HG03558 (cell line): ENCODE measurements around the gene PHLPP2.

Experiments
- ATAC-seq: cut with Tn5 transposase; IDR thresholded peaks from one replicate; pipeline ENCODE4 v1.9.1; 2021; ENCODE audit warnings: moderate number of reproducible peaks; ENCODE audit not compliant: unreplicated experiment; ENCODE audit errors: extremely low read depth

The PHLPP2 gene

GRCh38 chr16:71672803-71673581 is 51.5 kb downstream of the PHLPP2 start:
- no peak for ATAC-seq

- no peak for ATAC-seq
Observed at GRCh38 chr16:71672125-71672524, 52.4 kb downstream of the PHLPP2 start.

GRCh38 chr16:71671165-71671564 is 53.3 kb downstream of the PHLPP2 start:
- no peak for ATAC-seq

GRCh38 chr16:71670537-71670936 is 54.0 kb downstream of the PHLPP2 start:
- ATAC-seq: no peak

GRCh38 chr16:71669926-71670536 is 54.5 kb downstream of the PHLPP2 start:
- no peak for ATAC-seq

- ATAC-seq: no peak
Observed at GRCh38 chr16:71666928-71667707, 57.4 kb downstream of the PHLPP2 start.

GRCh38 chr16:71666264-71666663 is 58.2 kb downstream of the PHLPP2 start:
- ATAC-seq: no peak

GRCh38 chr16:71659471-71659870 is 65.0 kb downstream of the PHLPP2 start:
- no peak for ATAC-seq

- ATAC-seq: no peak
Observed at GRCh38 chr16:71658771-71659170, 65.7 kb downstream of the PHLPP2 start.

- no peak for ATAC-seq
Observed at GRCh38 chr16:71649704-71650103, 74.8 kb downstream of the PHLPP2 start.

GRCh38 chr16:71648921-71649320 is 75.6 kb downstream of the PHLPP2 start:
- no peak for ATAC-seq

- ATAC-seq: no peak
Observed at GRCh38 chr16:71648162-71648561, 76.3 kb downstream of the PHLPP2 start.

- ATAC-seq: no peak
Observed at GRCh38 chr16:71647391-71647790, 77.1 kb downstream of the PHLPP2 start.

- ATAC-seq: no peak
Observed at GRCh38 chr16:71645450-71645849, 79.1 kb downstream of the PHLPP2 start.

- no peak for ATAC-seq
Observed at GRCh38 chr16:71637398-71637797, 87.1 kb downstream of the PHLPP2 start.

GRCh38 chr16:71635632-71636031 is 88.9 kb downstream of the PHLPP2 start:
- ATAC-seq: no peak

GRCh38 chr16:71631776-71632175 is 92.7 kb downstream of the PHLPP2 start:
- no peak for ATAC-seq

- no peak for ATAC-seq
Observed at GRCh38 chr16:71630808-71631207, 93.7 kb downstream of the PHLPP2 start.

- no peak for ATAC-seq
Observed at GRCh38 chr16:71629278-71630016, 95.1 kb downstream of the PHLPP2 start.

GRCh38 chr16:71628810-71629209 is 95.7 kb downstream of the PHLPP2 start:
- ATAC-seq: no peak
